Fibroblast of the conjunctiva (primary cell): ENCODE results near the gene DCAF12.
"Not testable (repeated sequence)": the region's sequence is repeated elsewhere in the genome, so short reads cannot be mapped to it uniquely, and the experiment has no call there.

Experiments
- DNase-seq: peaks from one replicate; pipeline ENCODE4 v3.0.0-alpha.2; 2010; ENCODE audit warnings: low read depth

The DCAF12 gene

GRCh38 chr9:34065541-34065940, 61.0 kb downstream of the DCAF12 start:
- no peak for DNase-seq

- no peak for DNase-seq
Observed at GRCh38 chr9:34059954-34060353, 66.5 kb downstream of the DCAF12 start.

DNA sequence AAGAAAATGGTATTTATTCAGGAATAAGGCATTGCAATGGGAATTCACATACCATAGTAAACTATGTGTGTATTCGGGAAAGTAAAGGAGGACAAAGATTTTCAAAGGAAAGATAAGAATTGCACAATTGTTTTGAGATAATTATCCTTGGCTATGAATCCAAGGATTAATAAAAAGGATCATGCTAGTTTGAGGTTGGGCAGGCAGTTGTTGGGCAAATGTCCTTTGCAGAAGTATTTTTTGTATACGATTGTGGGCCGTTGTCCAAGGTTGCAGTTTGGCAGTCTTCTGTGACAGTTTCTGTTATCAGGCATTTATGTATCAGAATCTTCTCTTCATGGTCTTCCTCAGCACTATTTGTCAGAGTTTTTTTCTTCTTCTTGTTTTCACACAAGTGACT, 67.2 kb downstream of the DCAF12 start:
- DNase-seq, result no peak

DNA sequence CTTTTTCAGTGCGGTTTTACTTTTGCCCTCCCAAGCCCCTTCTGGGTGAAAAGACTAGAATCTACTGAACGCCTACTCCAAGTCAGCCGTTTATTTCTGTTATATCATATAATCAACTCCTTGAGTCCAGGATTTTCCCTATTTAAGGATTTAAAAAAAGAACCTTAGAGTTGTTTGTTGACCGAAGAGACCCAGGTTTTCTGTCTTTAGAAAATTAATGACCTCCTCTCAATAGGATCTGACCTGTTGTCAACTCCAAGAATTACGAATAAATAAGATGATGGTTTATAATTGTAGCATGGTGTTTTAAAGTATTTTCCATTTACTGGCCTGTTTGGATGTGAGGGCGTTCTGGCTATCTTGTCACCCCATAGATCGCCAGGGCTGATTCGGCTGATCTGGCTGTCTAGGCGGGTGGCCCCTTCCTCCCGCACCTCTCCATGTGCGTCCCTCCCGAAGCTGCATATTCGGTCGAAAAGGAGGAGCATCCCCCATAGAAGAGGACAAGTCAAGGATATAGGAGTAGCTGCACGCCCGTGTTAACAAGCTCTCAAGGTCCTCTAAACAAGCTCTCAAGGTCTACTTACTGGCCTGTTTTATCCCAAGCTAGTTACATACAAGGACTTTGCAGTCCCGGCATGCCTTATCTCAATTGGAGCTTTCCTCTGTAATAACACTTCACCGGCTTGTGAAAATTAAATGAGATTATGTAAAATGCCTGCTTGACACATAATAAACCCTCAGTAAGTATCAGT, 76.7 kb downstream of the DCAF12 start:
- DNase-seq, result no peak

GRCh38 chr9:34048727-34049629, 77.5 kb downstream of the DCAF12 start, which contains the start of gene UBAP2:
Gene UBAP2, minus strand, starts transcription at chr9:34048887. Its CDS starts 31,739 bp downstream, at chr9:34017148.
- DNase-seq, result peak; percentile 93

DNA sequence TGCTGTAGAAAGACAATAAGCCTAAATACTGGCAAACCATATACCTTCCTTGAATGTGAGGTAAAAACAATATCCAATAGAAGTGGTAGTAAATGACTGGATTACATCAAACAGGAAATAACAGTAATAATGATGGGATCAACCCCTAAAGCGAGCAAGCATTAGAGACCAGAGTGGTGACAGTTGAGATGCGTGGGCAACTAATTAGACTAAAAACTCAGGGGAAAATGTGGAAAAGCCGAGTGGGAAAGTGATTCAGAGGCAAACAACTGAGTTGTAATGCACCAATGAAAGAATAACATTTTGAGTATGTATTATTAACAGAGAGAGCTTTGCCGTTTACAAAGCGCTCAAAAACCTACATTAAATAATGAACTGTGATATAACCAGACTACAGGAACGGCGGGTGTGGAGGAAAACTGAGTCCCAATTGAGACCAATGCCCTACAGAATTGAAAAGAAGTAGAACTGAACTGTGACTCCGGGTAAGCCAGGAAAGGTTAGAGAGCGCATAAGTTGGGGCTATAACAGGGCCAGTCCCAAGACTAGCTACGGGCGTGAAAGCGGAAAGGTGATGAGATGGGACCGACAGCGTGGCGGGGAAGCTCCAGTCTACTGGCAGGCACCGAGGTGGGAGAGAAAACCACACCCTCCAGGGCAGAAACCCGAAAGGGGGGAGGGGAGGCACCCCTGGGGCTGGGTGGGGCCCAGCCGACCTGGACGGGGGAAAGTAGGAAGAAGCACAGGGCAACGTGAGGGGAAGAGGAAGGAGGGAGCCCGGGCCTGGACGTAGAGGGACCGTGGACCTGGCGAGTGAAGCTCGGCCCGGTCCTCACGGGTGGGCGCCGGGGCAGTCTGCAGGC, 78.4 kb downstream of the DCAF12 start:
- DNase-seq, result no peak

GRCh38 chr9:34046784-34047379, 79.6 kb downstream of the DCAF12 start:
- DNase-seq, result no peak

GRCh38 chr9:34045903-34046302, 80.6 kb downstream of the DCAF12 start:
- DNase-seq, result no peak

DNA sequence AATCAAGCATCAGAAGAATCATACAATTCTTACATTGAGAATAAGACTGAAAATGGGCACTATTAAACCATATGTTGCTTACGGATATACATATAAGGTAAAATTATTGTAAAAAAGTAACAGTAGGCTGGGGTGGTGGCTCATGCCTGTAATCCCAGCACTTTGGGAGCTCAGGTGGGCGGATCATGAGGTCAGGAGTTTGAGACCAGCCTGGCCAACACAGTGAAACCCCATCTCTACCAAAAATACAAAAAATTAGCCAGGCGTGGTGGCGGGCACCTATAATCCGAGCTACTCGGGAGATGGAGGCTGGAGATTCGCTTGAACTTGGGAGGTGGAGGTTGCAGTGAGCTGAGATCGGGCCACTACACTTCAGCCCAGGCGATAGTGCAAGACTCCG, 84.4 kb downstream of the DCAF12 start:
- DNase-seq, result not testable (repeated sequence)

DNA sequence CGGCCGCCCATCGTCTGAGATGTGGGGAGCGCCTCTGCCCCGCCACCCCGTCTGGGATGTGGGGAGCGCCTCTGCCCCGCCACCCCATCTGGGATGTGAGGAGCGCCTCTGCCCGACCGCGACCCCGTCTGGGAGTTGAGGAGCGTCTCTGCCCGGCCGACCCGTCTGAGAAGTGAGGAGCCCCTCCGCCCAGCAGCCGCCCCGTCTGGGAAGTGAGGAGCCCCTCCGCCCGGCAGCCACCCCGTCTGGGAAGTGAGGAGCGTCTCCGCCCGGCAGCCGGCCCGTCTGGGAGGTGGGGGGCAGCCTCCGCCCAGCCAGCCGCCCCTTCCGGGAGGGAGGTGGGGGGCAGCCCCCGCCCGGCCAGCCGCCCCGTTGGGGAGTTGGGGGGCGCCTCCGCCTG, 87.6 kb downstream of the DCAF12 start:
- DNase-seq, result not testable (repeated sequence)

DNA sequence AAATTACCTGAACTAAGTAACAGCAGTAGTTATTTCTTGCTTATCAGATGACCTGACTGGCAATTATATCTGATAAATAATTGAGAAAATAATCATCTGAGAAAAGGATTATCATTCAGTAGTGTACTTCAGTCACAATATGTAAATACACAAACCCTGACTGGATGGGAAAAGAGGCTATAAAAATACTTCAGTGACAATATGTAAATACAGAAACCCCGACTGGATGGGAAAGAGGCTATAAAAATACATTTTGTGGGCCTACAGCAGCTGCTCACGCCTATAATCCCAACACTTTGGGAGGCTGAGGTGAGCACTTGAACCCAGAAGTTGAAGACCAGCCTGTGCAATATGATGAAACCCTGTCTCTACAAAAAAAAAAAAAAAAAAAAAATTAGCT, 88.9 kb downstream of the DCAF12 start:
- no peak for DNase-seq

DNA sequence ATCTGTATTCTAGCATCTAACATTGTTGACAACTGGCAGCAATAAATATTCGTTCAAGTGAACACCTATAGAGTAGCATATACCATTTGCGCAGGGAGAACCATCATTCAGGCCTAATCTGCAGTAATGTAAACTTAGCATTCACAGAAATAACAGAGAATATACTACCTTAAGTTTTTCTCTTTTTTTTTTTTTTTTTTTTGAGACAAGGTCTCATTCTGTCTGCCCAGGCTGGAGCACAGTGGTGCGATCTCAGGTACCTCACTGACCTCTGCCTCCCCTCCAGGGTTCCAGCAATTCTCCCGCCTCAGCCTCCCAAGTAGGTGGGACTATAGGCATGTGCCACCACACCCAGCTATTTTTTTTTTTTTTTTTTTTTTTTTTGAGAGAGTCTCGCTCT, 89.9 kb downstream of the DCAF12 start:
- no peak for DNase-seq
